DND-41 (cell line): ENCODE measurements around the gene XRCC4.

Source experiments
- EZH2 ChIP-seq: IDR thresholded peaks from 3 replicates; pipeline ENCODE4 v1.6.1; 2012; ENCODE audit warnings: borderline replicate concordance, low read depth, mild to moderate bottlenecking, moderate library complexity, low read length, inconsistent platforms; ENCODE audit not compliant: severe bottlenecking
- TF ChIP-seq, protein P1 (sequence below): IDR thresholded peaks from 2 replicates; pipeline ENCODE4 v1.5.1; 2012; ENCODE audit warnings: borderline replicate concordance, low read length, moderate library complexity, mild to moderate bottlenecking; ENCODE audit not compliant: poor library complexity, severe bottlenecking; ENCODE audit errors: extremely low read depth

DNA sequence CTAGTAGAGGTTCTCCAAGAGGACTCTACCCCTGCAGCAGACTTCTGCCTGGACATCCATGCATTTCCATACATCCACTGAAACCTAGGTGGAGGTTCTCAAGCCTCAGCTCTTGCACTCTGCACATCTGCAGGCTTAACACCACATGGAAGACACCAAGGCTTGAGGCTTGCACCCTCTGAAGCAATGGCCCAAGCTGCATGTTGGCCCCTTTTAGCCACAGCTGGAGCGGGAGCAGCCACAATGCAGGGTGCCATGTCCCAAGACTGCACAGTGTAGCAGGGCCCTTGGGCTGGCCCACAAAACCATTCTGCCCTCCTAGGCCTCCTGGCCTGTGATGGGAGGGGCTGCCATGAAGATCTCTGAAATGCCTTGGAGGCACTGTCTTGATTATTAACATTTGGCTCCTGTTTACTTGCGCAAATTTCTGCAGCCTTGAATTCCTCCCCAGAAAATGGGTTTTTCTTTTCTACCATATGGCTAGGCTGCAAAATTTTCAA lies 271.0 kb downstream of the XRCC4 start:
- no peak for TF ChIP-seq EZH2
- TF ChIP-seq, protein P1, sequence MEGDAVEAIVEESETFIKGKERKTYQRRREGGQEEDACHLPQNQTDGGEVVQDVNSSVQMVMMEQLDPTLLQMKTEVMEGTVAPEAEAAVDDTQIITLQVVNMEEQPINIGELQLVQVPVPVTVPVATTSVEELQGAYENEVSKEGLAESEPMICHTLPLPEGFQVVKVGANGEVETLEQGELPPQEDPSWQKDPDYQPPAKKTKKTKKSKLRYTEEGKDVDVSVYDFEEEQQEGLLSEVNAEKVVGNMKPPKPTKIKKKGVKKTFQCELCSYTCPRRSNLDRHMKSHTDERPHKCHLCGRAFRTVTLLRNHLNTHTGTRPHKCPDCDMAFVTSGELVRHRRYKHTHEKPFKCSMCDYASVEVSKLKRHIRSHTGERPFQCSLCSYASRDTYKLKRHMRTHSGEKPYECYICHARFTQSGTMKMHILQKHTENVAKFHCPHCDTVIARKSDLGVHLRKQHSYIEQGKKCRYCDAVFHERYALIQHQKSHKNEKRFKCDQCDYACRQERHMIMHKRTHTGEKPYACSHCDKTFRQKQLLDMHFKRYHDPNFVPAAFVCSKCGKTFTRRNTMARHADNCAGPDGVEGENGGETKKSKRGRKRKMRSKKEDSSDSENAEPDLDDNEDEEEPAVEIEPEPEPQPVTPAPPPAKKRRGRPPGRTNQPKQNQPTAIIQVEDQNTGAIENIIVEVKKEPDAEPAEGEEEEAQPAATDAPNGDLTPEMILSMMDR: no peak
